MM.1S (cell line): ENCODE results near the gene TTLL3.

Experiments used
- CTCF ChIP-seq: fragments of 300-600 bp; sonication (generic); IDR thresholded peaks from 2 replicates; pipeline ENCODE4 v1.5.1; 2016; ENCODE audit warnings: antibody characterized with exemption, low read length, mixed read lengths
- EZH2 ChIP-seq: fragments of 300-600 bp; sonication (generic); optimal IDR thresholded peaks from 2 replicates; pipeline ENCODE3; 2017; ENCODE audit warnings: low read depth, mild to moderate bottlenecking, antibody characterized with exemption, low read length, mixed read lengths

DNA sequence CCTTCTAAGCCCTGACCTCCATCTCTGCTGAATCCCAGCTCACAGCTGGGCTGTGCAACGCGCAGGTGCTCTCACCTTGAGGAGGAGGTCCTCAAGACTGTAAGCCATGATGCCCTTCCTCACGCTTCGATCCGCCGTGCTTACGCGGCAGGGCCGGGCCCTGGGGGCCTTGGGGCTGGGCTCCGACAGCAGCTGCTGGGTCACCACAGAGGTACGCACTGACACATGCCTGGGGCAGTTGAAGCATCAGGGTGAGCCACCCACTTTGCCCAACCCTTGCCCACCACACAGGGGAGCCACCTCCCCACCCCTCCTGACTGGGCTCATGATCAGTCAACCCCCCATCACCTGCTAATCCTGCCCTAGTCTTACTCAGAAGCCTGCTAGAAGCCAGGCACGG is 66.9 kb downstream of the TTLL3 start:
- TF ChIP-seq CTCF (no peak), EZH2 (no peak)
